Pancreas (tissue), 10 donors: ENCODE measurements around the gene INSC. TPM values are rescaled to one million over a fixed set of nuclear protein-coding genes. Genes with fewer than 3 reads are reported as not detected.

Source experiments
- ATAC-seq, 4 donors: fragments of 200-7000 bp; cut with Tn5 transposase; one replicate each; pipeline versions ENCODE4 v1.8.0 to v1.9.1; 2020; ENCODE audit warnings: mild to moderate bottlenecking in 4 of 4, moderate library complexity in 4 of 4
- DNase-seq, 6 donors: peaks; one replicate each; pipeline ENCODE4 v3.0.0-alpha.2; 2020
- FAIRE-seq: peaks from 2 replicates; lab custom pipeline; 2012; peaks lifted over from hg19 to GRCh38; lab: Jason Lieb, UNC
- H3K27ac ChIP-seq, 4 donors: fragments of 200-600 bp; sonication (generic); 1 replicate in 3 of 4; 2 replicates in 1 of 4; pipeline versions ENCODE4 v1.5.0 to v1.8.0; 2020
- H3K27me3 ChIP-seq, 4 donors: fragments of 200-600 bp; one replicate each; pipeline ENCODE4 v1.8.0; 2021
- H3K36me3 ChIP-seq, 3 donors: fragments of 200-600 bp; sonication (generic) in 1 of 3; one replicate each; pipeline versions ENCODE4 v1.5.0 to v1.8.0; 2020 to 2021
- H3K4me1 ChIP-seq, 3 donors: fragments of 200-600 bp; one replicate each; pipeline ENCODE4 v1.8.0; 2021
- H3K4me3 ChIP-seq, 4 donors: fragments of 200-600 bp; sonication (generic) in 2 of 4; one replicate each; pipeline versions ENCODE4 v1.5.0 to v1.8.0; 2020 to 2021
- H3K9me3 ChIP-seq, 4 donors: fragments of 200-600 bp; one replicate each; pipeline ENCODE4 v1.8.0; 2021
- WGBS, 2 donors: extraction: QIAGEN DNeasy Blood & Tissue Kit; methylation state at CpG; one replicate each; pipeline ENCODE4 v1.1.7; 2013; 5-methylcytosine and 5-hydroxymethylcytosine counted together
- intact Hi-C, 3 donors: fragments of 100-400 bp; cut with DNase I; formaldehyde crosslinking; loops; one replicate each; pipeline versions ENCODE4 v1.11.1 to v1.14.2; 2022
- polyA plus RNA-seq, 2 donors: library from polyadenylated mRNA; stranded (reverse); fragments of 200-250 nt; gene quantifications; one replicate each; pipeline ENCODE4 v1.2.3, GENCODE V29; 2013
- total RNA-seq, 6 donors: library from RNA; stranded (reverse); fragmentation: NEBNext Ultra II Directional in 4 of 6; extraction: Animal tissue kit (Norgen Biotek cat#: 25700) in 4 of 6; gene quantifications; one replicate each; pipeline versions ENCODE4 v1.2.1 to v1.2.4, GENCODE V29; 2021 to 2023
- TF ChIP-seq, protein P1 (sequence below), 4 donors: fragments of 200-600 bp; sonication (generic) in 3 of 4; IDR thresholded peaks; one replicate each; pipeline versions ENCODE4 v1.5.0 to v1.8.0; 2021; ENCODE audit warnings: antibody characterized with exemption in 4 of 4
- donor health status: healthy with polysubstance abuse.
- donor health status: DM: no; HTN: no; CAD: no; lungs with moderate emphysema.
- donor health status: DM: no; HTN: no; CAD: no.
- donor health status: control.
- donor health status: control.
- donor health status: Bipolar disorder and iron deficiency.
- donor health status: DM: yes; HTN: yes; CAD: no.
- donor health status: DM: no; HTN: no; CAD: no.
- donor health status: DM: no; HTN: no; CAD: no.
- donor health status: DM: yes; HTN: yes; CAD: no.

The INSC gene
- total and polyA plus RNA-seq, 8 donors = 0.50 to 1.6 (median 0.57) TPM

DNA sequence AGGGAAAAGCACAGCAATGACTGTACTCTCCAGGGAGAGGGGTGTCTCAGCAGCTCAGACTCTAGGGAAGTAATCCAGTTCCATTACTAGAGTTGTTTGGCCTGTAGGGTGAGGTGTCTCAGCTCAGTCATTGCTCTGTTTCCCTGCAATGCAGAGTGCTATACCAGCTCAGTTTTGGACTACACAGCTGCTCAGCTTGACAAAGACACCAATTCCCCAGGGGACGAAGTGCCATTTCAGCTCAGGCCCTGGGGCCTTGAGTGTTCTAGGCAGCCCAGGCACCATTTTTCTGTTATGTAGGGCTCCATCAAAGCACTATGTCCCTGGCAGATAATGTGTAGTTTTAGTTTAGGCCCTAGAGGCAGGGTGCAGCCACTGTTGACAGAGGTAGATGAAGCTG is 23.1 kb upstream of the INSC start:
- DNase-seq = no peak
- Histone ChIP-seq H3K4me1 (no peaks in the 10 kb centered on the region), H3K27ac (no peak overlapping the region), H3K4me3 (no peak overlapping the region), H3K27me3 (no peaks in the 10 kb centered on the region), H3K9me3 (no peaks in the 10 kb centered on the region), H3K36me3 (no peaks in the 10 kb centered on the region)
- intact Hi-C loops = no loop called here
- no peak for FAIRE-seq
- WGBS, 2 donors = 86 to 88% methylated on average over 1 of the region's 1 CpG
- TF ChIP-seq, protein P1, sequence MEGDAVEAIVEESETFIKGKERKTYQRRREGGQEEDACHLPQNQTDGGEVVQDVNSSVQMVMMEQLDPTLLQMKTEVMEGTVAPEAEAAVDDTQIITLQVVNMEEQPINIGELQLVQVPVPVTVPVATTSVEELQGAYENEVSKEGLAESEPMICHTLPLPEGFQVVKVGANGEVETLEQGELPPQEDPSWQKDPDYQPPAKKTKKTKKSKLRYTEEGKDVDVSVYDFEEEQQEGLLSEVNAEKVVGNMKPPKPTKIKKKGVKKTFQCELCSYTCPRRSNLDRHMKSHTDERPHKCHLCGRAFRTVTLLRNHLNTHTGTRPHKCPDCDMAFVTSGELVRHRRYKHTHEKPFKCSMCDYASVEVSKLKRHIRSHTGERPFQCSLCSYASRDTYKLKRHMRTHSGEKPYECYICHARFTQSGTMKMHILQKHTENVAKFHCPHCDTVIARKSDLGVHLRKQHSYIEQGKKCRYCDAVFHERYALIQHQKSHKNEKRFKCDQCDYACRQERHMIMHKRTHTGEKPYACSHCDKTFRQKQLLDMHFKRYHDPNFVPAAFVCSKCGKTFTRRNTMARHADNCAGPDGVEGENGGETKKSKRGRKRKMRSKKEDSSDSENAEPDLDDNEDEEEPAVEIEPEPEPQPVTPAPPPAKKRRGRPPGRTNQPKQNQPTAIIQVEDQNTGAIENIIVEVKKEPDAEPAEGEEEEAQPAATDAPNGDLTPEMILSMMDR (IDR thresholded peaks at IDR 0.05) = no peak
- ATAC-seq = no peak

DNA sequence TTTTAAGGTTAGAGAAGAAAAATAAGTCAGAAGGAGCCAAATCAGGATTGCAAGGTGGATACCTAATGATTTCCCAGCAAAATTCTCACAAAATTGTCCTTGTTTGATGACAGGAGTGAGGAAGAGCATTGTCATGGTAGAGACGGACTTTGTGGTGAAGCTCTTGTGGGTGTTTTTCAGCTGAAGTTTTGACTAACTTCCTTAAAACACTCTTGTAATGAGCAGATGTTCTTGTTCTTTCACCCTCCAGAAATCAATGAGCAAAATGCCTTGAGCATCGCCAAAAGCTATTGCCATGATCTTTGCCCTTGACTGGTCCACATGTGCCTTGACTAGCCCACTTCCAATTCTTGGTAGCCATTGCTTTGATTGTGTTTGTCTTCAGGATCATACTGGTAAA is 21.3 kb upstream of the INSC start:
- Histone ChIP-seq H3K27me3 (no peaks in the 10 kb centered on the region), H3K36me3 (no peaks in the 10 kb centered on the region), H3K27ac (no peak overlapping the region), H3K9me3 (no peaks in the 10 kb centered on the region), H3K4me1 (no peaks in the 10 kb centered on the region), H3K4me3 (no peak overlapping the region)
- TF ChIP-seq, protein P1 (IDR thresholded peaks at IDR 0.05) = no peak
- DNase-seq (no peak), FAIRE-seq (no peak), ATAC-seq (no peak)
- intact Hi-C loops = no loop called here
- WGBS, 2 donors = 82 to 86% methylated on average over 2 of the region's 2 CpGs

DNA sequence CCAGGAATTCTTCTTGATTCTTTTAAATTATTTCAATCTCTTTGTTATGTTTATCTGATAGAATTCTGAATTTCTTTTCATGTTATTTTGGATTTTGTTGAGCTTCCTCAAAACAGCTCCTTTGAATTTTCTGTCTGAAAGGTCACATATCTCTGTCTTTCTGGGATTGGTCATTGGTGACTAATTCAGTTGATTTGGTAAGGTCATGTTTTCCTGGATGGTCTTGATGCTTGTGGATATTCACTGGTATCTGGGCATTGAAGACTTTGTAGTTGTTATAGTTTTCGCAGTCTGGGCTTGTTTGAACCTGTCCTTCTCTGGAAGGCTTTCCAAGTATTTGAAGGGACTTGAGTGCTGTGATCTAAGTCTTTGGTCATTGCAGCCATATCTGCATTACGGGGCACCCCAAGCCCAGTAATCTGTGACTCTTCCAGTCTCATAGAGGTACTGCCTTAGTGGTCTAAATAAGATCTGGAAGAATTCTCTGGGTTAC is 18.9 kb upstream of the INSC start:
- Histone ChIP-seq H3K9me3 (no peaks in the 10 kb centered on the region), H3K4me1 (no peaks in the 10 kb centered on the region), H3K27ac (no peak overlapping the region), H3K4me3 (no peak overlapping the region), H3K36me3 (no peaks in the 10 kb centered on the region), H3K27me3 (no peaks in the 10 kb centered on the region)
- intact Hi-C loops = loop anchor here in 1 of 3 donors (5.0 kb wide), 1 partner anchor 112 kb away; no protein-coding TSS in a partner anchor
- no peak for FAIRE-seq
- 93 to 95% methylated on average over 2 of the region's 2 CpGs for WGBS, 2 donors
- TF ChIP-seq, protein P1 (IDR thresholded peaks at IDR 0.05) = no peak
- DNase-seq = no peak
- no peak for ATAC-seq

DNA sequence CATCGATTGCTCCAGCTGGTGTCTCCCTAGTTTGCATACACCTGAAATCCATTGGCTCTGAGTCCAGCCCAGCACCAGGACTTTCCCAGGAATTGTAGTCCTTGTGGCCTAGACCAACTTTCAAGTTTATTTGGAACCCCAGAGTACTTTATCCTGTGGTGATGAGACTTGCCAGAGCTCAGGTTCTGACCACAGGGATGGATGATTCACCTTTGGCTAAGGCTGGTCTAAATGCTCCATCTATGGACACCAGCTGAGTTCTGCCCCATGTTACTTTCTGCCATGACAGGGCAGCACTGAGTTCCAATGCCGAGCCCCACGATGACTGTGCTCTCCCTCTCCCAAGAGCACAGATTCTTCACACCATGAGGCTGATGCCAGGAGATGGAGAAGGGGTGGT is 17.3 kb upstream of the INSC start:
- Histone ChIP-seq H3K27ac (no peak overlapping the region), H3K9me3 (no peaks in the 10 kb centered on the region), H3K36me3 (no peaks in the 10 kb centered on the region), H3K4me3 (no peak overlapping the region), H3K4me1 (no peaks in the 10 kb centered on the region), H3K27me3 (no peaks in the 10 kb centered on the region)
- 86 to 97% methylated on average over 3 of the region's 3 CpGs for WGBS, 2 donors
- ATAC-seq = no peak
- TF ChIP-seq, protein P1 (IDR thresholded peaks at IDR 0.05) = no peak
- no peak for FAIRE-seq
- no peak for DNase-seq
- intact Hi-C loops = loop anchor here in 1 of 3 donors (5.0 kb wide), 1 partner anchor 110 kb away; no protein-coding TSS in a partner anchor

DNA sequence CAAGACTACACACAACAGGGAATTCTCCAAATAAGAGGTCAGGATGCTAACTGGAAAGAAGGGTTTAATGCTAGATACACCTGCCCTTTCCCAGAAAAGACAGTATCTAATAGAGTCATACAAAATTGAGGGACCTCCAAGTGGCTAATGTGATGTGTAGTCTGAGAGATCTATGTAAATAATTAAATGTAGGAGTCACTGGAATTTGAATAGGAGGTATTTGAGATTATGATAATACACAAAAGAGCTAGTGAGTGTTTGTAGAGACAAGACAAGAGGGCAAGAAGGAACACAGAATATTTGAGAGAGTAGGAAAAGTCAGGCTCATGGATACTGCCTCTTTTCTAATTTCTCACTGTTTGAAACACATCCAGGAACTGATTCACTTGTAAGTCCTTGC is 15.5 kb upstream of the INSC start:
- intact Hi-C loops = loop anchor here in 1 of 3 donors (5.0 kb wide), 1 partner anchor 108 kb away; no protein-coding TSS in a partner anchor
- Histone ChIP-seq H3K27ac (no peak overlapping the region), H3K9me3 (no peaks in the 10 kb centered on the region), H3K27me3 (no peaks in the 10 kb centered on the region), H3K36me3 (no peaks in the 10 kb centered on the region), H3K4me1 (no peaks in the 10 kb centered on the region), H3K4me3 (no peak overlapping the region)
- TF ChIP-seq, protein P1 (IDR thresholded peaks at IDR 0.05) = no peak
- FAIRE-seq (no peak), ATAC-seq (no peak), DNase-seq (no peak)
